GM12801 (cell line): ENCODE results near the gene RASGRP4.

Experiments used
- CTCF ChIP-seq: IDR thresholded peaks from one replicate; pipeline ENCODE4 v1.5.1; 2011; ENCODE audit warnings: control low read depth; ENCODE audit not compliant: insufficient read length; ENCODE audit errors: extremely low read depth

The RASGRP4 gene

GRCh38 chr19:38452430-38453366 is 26.7 kb upstream of the RASGRP4 start:
- TF ChIP-seq CTCF = no peak

GRCh38 chr19:38451629-38452028 is 25.6 kb upstream of the RASGRP4 start:
- no peak for TF ChIP-seq CTCF

GRCh38 chr19:38451036-38451435 is 25.0 kb upstream of the RASGRP4 start:
- TF ChIP-seq CTCF = no peak

DNA sequence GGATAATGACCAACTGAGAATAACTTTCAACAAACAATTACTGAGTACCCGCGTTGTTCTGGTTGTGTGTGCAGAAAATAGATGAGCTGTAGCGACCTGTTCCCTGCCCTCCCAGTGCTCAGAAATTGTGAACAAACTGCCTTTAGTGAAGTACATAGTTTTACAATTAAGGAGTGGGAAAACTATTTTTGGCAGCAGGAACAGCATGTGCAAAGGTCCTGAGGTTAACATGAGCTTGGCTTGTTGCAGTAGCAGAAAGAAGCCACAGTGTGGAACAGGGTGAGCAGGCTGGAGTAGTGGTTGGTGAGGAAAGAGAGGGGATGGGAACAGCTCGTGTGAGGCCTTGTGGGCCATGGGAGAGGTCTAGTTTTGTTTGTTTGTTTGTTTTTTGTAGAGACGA is 23.5 kb upstream of the RASGRP4 start:
- TF ChIP-seq CTCF = no peak

- TF ChIP-seq CTCF = no peak
Observed at GRCh38 chr19:38448225-38448624, 22.2 kb upstream of the RASGRP4 start.

- no peak for TF ChIP-seq CTCF
Observed at GRCh38 chr19:38445362-38445761, 19.3 kb upstream of the RASGRP4 start.

- no peak for TF ChIP-seq CTCF
Observed at GRCh38 chr19:38444026-38444425, 18.0 kb upstream of the RASGRP4 start.
